ENCODE measurements around the gene KCNAB3. TPM values are rescaled to one million over a fixed set of nuclear protein-coding genes. Genes with fewer than 3 reads are reported as not detected.

Gene KCNAB3
- total RNA-seq, 1 experiment from 2014 or later: 1.1 TPM

GRCh38 chr17:7903154-7904103 is 26.2 kb downstream of the KCNAB3 start:
- DNase-seq (ENCODE audit: low read depth): no peak

DNA sequence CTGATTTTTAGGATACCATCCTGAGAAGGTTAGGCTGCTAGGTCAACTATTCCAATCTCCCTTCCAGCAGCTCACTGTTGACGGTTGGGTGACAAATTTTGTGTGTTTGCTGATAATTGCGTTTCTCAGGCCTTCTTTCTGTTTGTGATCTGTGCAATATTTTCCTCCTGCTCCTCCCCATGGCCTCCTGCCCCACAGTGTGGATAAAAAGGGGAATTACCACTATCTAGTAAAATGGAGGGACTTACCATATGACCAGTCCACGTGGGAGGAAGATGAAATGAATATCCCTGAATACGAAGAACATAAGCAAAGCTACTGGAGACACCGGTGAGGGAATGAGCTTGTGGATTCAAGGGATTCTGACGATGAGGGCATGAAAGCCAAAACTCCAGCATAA is 31.9 kb downstream of the KCNAB3 start:
- peak; percentile 61 for DNase-seq (ENCODE audit: low read depth)

DNA sequence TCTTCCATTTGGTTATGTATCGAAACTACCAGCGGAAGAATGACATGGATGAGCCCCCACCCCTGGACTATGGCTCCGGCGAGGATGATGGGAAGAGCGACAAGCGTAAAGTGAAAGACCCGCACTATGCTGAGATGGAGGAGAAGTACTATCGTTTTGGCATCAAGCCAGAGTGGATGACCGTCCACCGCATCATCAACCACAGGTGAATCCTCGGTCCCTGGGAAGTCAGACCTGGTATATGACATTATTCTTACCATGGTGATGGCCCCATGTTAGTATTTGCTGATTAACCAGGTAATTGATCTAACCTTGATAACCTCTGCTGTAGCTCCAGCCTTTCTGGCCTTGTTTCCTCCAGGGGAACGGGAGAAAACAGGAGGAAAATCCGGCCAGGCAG is 32.6 kb downstream of the KCNAB3 start:
- no peak for DNase-seq (ENCODE audit: low read depth)

DNA sequence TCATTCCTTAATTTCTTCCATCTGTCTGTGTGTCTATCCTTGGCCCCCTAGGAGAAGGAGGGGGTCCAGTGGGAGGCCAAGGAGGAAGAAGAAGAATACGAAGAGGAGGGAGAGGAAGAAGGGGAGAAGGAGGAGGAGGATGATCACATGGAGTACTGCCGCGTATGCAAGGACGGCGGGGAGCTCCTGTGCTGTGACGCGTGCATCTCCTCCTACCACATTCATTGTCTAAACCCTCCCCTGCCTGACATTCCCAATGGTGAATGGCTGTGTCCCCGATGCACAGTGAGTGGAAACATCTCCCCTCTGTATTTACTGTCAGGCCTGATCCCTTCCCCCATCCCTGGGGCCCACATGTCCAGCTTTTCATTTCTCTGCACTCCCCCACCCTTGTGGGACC is 34.8 kb downstream of the KCNAB3 start:
- no peak for DNase-seq (ENCODE audit: low read depth)

GRCh38 chr17:7894226-7894625 is 35.4 kb downstream of the KCNAB3 start:
- no peak for DNase-seq (ENCODE audit: low read depth)

DNA sequence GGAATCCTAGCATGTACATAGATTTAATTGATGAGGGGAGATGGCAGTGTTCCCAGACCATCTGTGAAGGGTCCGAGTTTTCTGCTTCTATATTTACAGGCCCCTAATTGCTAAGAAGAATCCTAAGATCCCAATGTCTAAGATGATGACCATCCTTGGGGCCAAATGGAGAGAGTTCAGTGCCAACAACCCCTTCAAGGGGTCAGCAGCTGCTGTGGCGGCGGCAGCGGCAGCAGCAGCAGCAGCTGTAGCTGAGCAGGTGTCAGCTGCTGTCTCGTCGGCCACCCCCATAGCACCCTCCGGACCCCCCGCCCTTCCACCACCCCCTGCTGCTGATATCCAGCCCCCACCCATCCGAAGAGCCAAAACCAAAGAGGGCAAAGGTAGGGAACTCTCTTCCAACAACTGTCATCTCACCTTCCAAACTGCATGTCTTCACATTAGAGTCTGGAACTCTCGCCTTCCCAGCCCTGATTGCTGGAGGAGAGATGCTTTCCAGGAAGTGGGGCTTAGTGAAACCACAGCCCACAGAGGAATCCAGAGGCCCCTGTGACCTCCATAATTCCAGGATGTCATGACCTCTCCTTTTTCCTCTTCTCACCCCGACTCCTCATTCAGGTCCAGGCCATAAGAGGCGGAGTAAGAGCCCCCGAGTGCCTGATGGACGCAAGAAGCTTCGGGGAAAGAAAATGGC is 36.3 kb downstream of the KCNAB3 start:
- no peak for DNase-seq (ENCODE audit: low read depth)

DNA sequence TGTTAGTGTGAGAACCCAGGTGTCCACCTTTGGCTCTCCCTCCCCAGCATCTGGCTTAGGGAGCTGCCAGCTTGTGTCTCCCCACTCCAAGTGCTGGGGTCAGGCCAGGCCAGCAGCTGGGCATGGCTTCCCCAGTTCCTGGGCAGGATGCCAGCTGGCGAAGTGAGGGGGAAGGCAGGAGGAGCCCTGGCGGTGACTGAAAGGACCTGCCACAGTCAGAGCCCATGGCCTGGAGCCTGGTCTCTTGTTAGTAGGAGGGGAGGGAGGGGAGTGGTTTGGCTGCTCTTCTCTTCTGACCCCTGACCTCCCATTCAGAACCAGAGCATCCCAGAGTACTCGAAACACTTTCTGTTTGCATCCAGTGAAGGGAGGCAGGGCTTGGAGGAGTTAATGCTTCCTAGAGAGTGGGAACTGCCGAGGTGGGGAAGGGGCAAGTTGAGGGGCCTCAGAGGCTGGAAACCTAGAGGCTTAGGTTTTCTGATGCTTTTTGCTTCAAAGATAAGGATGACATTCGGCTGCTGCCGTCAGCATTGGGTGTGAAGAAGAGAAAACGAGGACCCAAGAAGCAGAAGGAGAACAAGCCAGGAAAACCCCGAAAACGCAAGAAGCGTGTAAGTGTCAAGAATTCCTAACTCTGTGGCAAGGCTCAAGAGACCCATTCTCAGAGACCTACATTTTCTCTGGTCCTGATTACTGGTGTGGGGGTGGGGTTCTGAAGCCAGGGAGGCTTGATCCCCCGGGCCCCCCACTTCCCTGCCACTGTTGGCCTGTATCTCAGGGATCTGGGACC is 40.3 kb downstream of the KCNAB3 start:
- DNase-seq (ENCODE audit: low read depth): peak; percentile 97

GRCh38 chr17:7888184-7888920 is 41.3 kb downstream of the KCNAB3 start, which contains the start of gene CHD3:
Gene CHD3 (plus strand): TSS chr17:7888789. CDS start chr17:7889001, 212 bp downstream.
- peak; percentile 9 for DNase-seq (ENCODE audit: low read depth)

GRCh38 chr17:7887482-7888183 is 42.0 kb downstream of the KCNAB3 start:
- peak; percentile 94 for DNase-seq (ENCODE audit: low read depth)

GRCh38 chr17:7887038-7887481 is 42.6 kb downstream of the KCNAB3 start:
- DNase-seq (ENCODE audit: low read depth): no peak

- DNase-seq (ENCODE audit: low read depth): peak; percentile 11
Observed at GRCh38 chr17:7886227-7887037, 43.2 kb downstream of the KCNAB3 start.

GRCh38 chr17:7885367-7886226 is 44.1 kb downstream of the KCNAB3 start:
- peak; percentile 57 for DNase-seq (ENCODE audit: low read depth)

DNA sequence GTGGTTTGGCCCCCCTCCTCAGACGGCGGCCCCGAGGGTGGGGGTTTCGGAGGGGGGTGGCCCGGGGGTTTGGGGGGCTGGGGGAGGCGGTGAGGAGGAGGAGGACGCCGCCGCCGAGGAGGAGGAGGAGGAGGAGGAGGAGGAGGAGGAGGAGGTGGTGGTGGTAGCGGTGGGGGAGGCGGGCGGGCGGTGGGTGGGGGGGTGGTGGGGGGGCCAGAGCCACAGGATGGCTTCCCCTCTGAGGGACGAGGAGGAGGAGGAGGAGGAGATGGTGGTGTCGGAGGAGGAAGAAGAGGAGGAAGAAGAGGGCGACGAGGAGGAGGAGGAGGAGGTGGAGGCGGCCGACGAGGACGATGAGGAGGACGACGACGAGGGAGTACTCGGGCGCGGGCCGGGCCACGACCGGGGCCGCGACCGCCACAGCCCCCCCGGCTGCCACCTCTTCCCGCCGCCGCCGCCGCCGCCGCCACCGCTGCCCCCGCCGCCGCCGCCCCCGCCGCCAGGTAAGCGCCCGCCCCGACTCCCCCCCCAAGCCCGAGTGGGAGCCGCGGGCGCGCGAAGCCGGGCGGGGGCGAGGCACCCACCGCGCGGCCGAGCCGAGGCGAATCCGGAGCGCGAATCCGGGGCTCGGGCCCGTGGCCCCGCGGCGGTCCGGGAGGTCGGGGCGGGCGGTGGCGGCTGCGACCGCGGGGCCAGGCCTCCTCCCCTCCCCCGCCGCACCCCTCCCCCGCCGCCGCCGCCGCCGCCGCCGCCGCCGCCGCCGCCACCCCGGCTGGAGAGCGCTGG is 44.9 kb downstream of the KCNAB3 start:
- DNase-seq (ENCODE audit: low read depth): no peak

DNA sequence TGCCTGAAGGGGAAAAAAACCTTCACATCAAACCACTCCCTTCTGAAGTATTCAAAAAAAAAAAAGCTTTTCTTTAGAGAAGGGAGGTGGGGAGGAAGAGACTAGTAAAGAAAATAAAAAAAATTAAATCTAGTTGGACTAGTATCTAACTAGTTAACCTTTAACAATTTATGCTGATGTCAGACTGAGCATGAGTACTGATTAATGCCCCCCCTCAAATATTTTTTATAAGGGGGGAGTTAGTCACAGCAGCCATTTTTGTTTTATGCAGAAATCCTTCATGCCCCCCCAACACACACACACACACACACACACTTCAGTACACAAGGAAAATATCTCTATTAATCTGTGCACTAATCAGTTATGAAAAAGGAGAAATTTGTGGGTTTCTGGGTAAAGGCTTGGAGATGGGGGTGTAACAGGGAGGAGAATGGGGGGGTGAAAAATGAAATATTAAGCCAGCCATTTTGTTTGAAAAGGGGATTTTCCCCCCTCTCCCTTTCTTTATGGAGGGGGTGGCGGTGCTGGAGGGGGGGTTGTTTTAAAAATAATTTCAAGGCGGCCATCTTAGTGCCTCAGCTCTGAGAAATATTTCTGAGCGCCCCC is 45.8 kb downstream of the KCNAB3 start:
- DNase-seq (ENCODE audit: low read depth): peak; percentile 8

DNA sequence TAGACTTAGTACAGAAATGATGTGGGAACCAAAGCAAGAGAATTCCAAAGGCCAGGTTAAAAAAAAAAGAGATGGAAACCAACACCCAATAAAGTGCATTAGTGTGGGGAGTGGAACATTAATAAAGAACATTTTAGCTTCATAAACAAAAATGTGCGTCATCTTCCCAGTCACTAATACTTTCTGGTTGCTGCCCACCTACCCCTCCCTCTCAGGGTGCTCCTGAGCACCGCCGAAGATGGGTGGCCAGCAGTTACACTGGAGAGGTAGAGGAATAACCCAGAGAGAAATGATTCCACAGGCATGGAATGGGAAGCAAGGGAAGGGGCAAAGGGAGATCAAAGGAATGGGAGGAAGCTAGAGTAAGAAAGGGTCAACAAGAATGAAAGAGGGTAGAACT is 47.0 kb downstream of the KCNAB3 start:
- no peak for DNase-seq (ENCODE audit: low read depth)

DNA sequence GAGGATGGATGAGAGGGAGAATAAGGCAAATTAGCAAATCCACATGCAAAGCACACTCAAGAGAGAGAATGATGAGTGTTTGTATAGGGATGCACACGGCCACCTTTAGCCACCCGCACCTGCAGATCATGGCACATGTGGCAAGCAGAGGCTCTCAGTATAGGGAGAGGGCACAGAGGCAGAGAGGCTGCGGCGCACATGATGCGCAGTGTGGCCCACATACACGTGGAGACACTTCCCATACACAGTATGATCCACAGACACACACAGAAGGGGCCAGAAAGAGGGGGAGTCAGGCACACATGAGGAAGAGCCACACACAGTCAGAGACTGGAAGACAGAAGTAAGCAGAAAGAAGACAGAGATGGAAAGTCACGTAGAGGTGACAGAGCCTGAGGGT is 47.6 kb downstream of the KCNAB3 start:
- no peak for DNase-seq (ENCODE audit: low read depth)

DNA sequence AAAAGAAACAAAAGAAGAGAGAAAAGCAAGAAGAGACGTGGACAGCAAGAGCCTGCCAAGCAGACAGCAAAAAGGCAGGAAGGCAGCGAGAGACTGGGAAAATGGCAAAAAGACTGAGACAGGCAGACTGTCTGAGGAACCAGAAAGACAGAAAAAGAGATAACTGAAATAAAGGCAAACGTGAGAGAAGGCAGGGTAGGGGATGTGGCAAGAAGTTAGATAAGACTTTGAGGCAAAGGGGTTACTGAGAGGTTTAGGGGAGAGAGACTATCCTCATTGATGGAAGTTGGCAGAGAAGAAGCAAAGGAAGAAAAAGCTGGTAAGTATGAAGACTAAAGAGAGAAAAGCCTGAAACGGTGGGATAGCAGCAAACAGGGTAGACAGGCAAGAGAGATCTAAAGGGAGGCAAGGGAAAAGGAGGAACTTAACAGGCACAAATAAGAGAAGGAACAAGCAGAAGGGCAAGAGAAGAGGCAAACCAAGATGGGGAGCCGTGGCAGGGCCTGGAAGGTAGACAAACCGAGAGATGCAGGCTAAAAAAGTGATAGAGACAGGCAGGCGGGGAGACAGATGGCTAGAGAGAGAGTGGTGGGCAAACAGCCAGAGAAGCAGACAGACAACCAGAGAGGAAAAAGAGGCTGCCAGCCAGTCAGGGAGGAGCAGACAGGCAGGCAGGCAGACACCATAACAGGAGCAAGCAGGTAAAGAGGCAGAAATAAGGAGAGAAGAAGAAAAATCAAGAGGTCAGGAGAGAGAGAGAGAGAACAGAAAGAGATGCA is 48.2 kb downstream of the KCNAB3 start:
- DNase-seq (ENCODE audit: low read depth): no peak
